AG04449 (cell line): ENCODE data around the gene TOX2.
"Not testable (repeated sequence)": the region's sequence is repeated elsewhere in the genome, so short reads cannot be mapped to it uniquely, and the experiment has no call there.

Source experiments
- CTCF ChIA-PET: fragments of 350-600 bp; formaldehyde crosslinking; extraction: SDS; loops from one replicate; lab custom pipeline; 2021; ENCODE audit warnings: antibody characterized with exemption; lab: Yijun Ruan, JAX
- POLR2A ChIA-PET: fragments of 400-600, 350-600 bp; formaldehyde crosslinking; extraction: SDS; loops from one replicate; lab custom pipeline; 2020; ENCODE audit warnings: antibody characterized with exemption, inconsistent platforms; lab: Yijun Ruan, JAX
- DNase-seq: peaks from one replicate; pipeline ENCODE4 v3.0.0-alpha.2; 2010; ENCODE audit warnings: low read depth, low spot score
- H3K4me3 ChIP-seq: 2 replicates; pipeline ENCODE4 v1.5.1; 2011; ENCODE audit warnings: low read depth, mild to moderate bottlenecking, control low read depth, low read length
- TF ChIP-seq, protein P1 (sequence below): IDR thresholded peaks from one replicate; pipeline ENCODE4 v1.5.1; 2011; ENCODE audit warnings: mild to moderate bottlenecking, moderate library complexity, low read length, control low read depth, inconsistent platforms; ENCODE audit not compliant: insufficient read depth; ENCODE audit errors: missing control alignments

The TOX2 gene

DNA sequence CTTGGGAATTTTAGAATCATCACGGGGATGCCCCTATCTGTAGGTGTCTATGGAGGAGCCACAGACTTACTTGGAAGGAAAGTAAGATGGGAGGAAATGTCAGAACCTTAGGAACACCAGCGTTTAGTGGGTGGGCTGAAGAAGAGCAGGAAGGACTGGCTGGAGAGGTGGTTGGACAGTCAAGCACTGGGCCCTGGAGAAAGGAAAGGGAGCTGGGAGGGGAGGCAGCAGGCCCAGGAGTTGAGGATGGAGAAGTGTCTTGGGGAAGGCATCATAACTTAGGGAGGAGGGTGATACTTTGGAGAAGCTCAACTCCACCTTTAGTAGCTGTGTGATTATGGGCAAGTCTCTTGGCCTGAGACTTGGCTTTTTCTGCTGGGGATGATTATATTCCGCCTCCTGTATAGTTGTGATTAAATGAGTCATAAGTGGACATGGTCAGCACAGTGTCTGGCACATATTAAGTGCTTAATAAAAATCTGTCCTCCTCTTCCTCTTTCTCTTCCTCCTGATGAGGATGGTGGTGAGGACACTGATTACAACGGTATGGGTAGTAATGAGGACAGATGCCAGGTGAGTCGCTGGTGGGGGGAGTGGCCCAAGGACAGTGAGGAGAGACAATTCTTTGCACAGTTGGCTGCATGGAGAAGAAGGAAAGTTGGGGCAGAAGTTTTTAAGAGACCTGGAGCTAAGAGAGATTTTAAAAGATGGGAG lies 125.7 kb downstream of the TOX2 start:
- no peak overlapping the region for H3K4me3 ChIP-seq
- CTCF ChIA-PET = interaction anchor here (1.0 kb wide), 1 partner anchor 150 kb away, joined by 3 read pairs; no protein-coding TSS in a partner anchor
- POLR2A ChIA-PET = interaction anchor here (0.6 kb wide), 1 partner anchor 34 kb away, joined by 3 read pairs; no protein-coding TSS in a partner anchor
- no peak for DNase-seq
- TF ChIP-seq, protein P1, sequence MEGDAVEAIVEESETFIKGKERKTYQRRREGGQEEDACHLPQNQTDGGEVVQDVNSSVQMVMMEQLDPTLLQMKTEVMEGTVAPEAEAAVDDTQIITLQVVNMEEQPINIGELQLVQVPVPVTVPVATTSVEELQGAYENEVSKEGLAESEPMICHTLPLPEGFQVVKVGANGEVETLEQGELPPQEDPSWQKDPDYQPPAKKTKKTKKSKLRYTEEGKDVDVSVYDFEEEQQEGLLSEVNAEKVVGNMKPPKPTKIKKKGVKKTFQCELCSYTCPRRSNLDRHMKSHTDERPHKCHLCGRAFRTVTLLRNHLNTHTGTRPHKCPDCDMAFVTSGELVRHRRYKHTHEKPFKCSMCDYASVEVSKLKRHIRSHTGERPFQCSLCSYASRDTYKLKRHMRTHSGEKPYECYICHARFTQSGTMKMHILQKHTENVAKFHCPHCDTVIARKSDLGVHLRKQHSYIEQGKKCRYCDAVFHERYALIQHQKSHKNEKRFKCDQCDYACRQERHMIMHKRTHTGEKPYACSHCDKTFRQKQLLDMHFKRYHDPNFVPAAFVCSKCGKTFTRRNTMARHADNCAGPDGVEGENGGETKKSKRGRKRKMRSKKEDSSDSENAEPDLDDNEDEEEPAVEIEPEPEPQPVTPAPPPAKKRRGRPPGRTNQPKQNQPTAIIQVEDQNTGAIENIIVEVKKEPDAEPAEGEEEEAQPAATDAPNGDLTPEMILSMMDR = no peak

DNA sequence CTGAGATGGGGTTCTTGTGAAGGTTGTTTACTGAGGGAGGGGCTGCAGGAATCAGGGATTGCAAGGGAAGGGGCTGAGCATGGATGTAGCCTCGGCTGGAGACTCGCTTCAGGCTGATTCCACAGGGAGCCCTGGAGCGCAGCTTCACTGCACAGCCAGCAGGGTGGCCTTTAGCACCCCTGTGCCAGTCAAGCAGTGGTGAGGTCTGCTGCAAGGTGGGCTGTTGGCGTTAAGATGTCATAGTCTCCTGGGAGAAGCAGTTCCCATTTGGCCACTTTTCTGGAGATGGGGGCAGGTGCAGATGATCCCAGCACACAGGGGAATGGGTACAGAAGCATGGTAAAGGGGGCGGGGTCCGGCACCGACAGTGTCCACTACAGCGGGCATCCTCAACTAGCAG lies 126.3 kb downstream of the TOX2 start:
- CTCF ChIA-PET = no interaction called here
- H3K4me3 ChIP-seq = no peak overlapping the region
- TF ChIP-seq, protein P1 = no peak
- POLR2A ChIA-PET = no interaction called here
- no peak for DNase-seq

- CTCF ChIA-PET, DNase-seq, H3K4me3 ChIP-seq, POLR2A ChIA-PET: not testable (repeated sequence)
Observed at GRCh38 chr20:44044712-44045111, 130.1 kb downstream of the TOX2 start.

GRCh38 chr20:44050327-44050726 lies 135.7 kb downstream of the TOX2 start:
- TF ChIP-seq, protein P1 = no peak
- H3K4me3 ChIP-seq = no peak overlapping the region
- ChIA-PET POLR2A (no interaction called here), CTCF (no interaction called here)
- DNase-seq = no peak

GRCh38 chr20:44050925-44051660 lies 136.4 kb downstream of the TOX2 start:
- CTCF ChIA-PET = interaction anchor here (1.2 kb wide), 1 partner anchor 9 kb away, joined by 3 read pairs; no protein-coding TSS in a partner anchor

GRCh38 chr20:44051661-44052000 lies 137.0 kb downstream of the TOX2 start:
- CTCF ChIA-PET = interaction anchor here (1.2 kb wide), 1 partner anchor 10 kb away, joined by 3 read pairs; no protein-coding TSS in a partner anchor
- POLR2A ChIA-PET = no interaction called here
- TF ChIP-seq, protein P1 = no peak
- no peak for DNase-seq
- H3K4me3 ChIP-seq = no peak overlapping the region

More at GRCh38 chr20:44050925-44051660, 136.4 kb downstream of the TOX2 start:
- H3K4me3 ChIP-seq = no peak overlapping the region
- DNase-seq = no peak
- TF ChIP-seq, protein P1 = no peak
- POLR2A ChIA-PET = no interaction called here
